Measurements from ENCODE around the gene PFDN4. TPM values are rescaled to one million over a fixed set of nuclear protein-coding genes. Genes with fewer than 3 reads are reported as not detected.

PFDN4 gene
- total RNA-seq, 4 donors from 2014 or later, result 11.0 to 33.0 (median 28.0) TPM

DNA sequence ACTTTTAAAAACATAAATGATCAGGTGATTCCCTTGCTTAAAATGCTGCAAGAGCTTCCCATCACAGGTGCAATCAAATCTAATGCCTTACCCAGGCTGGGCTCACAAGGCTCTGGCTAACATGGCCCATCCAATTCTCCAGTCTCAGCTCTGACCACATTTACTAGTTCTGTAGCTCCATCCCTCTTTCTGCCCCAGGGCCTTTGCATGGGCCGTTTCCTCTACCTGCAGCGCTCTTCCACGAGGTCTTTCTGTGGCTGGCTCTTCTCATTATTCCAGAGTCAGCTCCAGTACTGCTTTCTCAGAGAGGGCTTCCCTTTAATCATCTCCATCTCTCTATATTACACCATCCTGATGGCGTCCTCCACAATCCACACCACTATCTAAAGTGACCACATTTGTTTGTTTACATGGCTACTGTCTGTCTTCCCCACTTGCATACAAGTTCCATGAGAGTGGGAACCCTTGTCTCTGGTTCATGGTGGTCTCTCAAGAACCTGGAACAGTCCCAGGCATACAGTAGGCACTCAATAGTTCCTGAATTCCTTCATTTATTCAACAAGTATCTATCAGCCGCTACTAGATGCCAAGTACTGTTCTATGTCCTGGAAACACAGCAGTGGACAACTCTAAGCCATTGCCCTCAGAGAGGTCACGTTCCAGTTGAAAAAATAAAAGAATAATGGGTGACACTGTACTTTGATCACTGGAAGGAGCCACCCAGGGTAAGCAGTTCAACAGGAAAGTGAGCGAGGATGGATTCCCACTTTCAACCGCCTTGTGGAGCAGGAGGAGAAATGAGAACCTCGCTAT is 46.7 kb upstream of the PFDN4 start:
- Histone ChIP-seq H3K27ac (no peak overlapping the region), H3K4me3 (no peak overlapping the region), H3K36me3 (no peaks in the 10 kb centered on the region), H3K9me3 (no peaks in the 10 kb centered on the region), H3K4me1 (no peaks in the 10 kb centered on the region), H3K27me3 (no peaks in the 10 kb centered on the region)
- TF ChIP-seq, protein P1, sequence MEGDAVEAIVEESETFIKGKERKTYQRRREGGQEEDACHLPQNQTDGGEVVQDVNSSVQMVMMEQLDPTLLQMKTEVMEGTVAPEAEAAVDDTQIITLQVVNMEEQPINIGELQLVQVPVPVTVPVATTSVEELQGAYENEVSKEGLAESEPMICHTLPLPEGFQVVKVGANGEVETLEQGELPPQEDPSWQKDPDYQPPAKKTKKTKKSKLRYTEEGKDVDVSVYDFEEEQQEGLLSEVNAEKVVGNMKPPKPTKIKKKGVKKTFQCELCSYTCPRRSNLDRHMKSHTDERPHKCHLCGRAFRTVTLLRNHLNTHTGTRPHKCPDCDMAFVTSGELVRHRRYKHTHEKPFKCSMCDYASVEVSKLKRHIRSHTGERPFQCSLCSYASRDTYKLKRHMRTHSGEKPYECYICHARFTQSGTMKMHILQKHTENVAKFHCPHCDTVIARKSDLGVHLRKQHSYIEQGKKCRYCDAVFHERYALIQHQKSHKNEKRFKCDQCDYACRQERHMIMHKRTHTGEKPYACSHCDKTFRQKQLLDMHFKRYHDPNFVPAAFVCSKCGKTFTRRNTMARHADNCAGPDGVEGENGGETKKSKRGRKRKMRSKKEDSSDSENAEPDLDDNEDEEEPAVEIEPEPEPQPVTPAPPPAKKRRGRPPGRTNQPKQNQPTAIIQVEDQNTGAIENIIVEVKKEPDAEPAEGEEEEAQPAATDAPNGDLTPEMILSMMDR (IDR thresholded peaks at IDR 0.05), result no peak
- TF ChIP-seq POLR2A (IDR thresholded peaks at IDR 0.05), result no peak
- DNase-seq, result no peak

DNA sequence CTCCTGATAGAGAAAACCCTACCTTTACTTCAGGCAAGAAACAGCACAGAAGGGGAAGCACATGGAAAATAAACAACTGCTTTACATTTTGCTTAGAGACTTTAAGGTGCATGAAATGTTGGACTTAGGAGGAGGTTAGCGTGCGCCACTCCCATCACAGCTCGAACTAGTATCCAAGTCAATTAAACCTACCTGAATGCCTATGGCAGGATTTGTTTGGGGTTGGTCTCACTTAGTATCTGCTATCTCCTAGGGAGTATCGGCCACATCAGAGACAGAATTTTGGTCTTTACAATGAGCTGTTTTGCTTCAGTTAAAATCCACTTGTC is 46.1 kb upstream of the PFDN4 start:
- TF ChIP-seq POLR2A (IDR thresholded peaks at IDR 0.05), result no peak
- TF ChIP-seq, protein P1 (IDR thresholded peaks at IDR 0.05), result no peak
- Histone ChIP-seq H3K36me3 (no peaks in the 10 kb centered on the region), H3K4me3 (no peak overlapping the region), H3K4me1 (no peaks in the 10 kb centered on the region), H3K9me3 (no peaks in the 10 kb centered on the region), H3K27me3 (no peaks in the 10 kb centered on the region), H3K27ac (no peak overlapping the region)
- DNase-seq, result no peak

- DNase-seq, result no peak
- Histone ChIP-seq H3K9me3 (no peaks in the 10 kb centered on the region), H3K4me3 (no peak overlapping the region), H3K36me3 (no peaks in the 10 kb centered on the region), H3K27me3 (no peaks in the 10 kb centered on the region), H3K4me1 (no peaks in the 10 kb centered on the region), H3K27ac (no peak overlapping the region)
- no peak for TF ChIP-seq POLR2A (IDR thresholded peaks at IDR 0.05)
- TF ChIP-seq, protein P1 (IDR thresholded peaks at IDR 0.05), result no peak
Measured at GRCh38 chr20:54162378-54163009, 45.4 kb upstream of the PFDN4 start.

DNA sequence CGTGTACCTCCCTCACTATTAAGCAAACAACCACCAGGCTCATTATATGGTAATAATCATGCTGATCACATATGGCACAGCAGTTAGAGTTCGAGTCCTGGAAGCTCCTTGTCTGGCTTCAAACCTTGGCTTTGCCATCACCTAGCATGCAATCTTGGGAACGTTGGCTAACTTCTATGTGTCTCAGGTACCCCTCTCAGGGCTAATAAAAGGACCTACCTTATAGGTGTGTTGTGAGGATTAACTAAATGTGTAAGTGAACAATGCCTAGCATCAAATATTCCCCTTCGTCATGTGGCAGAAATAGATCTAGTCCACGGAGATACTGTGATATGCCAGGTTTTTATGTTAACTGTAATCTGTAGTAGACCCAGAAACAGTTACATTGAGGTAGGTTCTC is 44.5 kb upstream of the PFDN4 start:
- DNase-seq, result no peak
- Histone ChIP-seq H3K27ac (no peak overlapping the region), H3K4me3 (no peak overlapping the region), H3K9me3 (no peaks in the 10 kb centered on the region), H3K27me3 (no peaks in the 10 kb centered on the region), H3K4me1 (no peaks in the 10 kb centered on the region), H3K36me3 (no peaks in the 10 kb centered on the region)
- TF ChIP-seq POLR2A (IDR thresholded peaks at IDR 0.05), result no peak
- TF ChIP-seq, protein P1 (IDR thresholded peaks at IDR 0.05), result no peak

- no peaks in the 10 kb centered on the region for H3K27me3 ChIP-seq
- TF ChIP-seq POLR2A (IDR thresholded peaks at IDR 0.05), result no peak
- TF ChIP-seq, protein P1 (IDR thresholded peaks at IDR 0.05), result no peak
- no peak overlapping the region for H3K27ac ChIP-seq
Measured at GRCh38 chr20:54165014-54165413, 42.9 kb upstream of the PFDN4 start.

More at GRCh38 chr20:54165014-54165413, 42.9 kb upstream of the PFDN4 start:
- no peak overlapping the region for H3K4me3 ChIP-seq
- no peaks in the 10 kb centered on the region for H3K36me3 ChIP-seq
- DNase-seq, result no peak
- H3K4me1 ChIP-seq, result no peaks in the 10 kb centered on the region
- H3K9me3 ChIP-seq, result no peaks in the 10 kb centered on the region
